A549 (cell line): ENCODE results near the gene CD101.

Experiments used
- HEYL ChIP-seq: fragments of 250-450 bp; sonication (Bioruptor Pico); IDR thresholded peaks from 2 replicates; pipeline ENCODE4 v1.8.0; 2021; ENCODE audit warnings: mild to moderate bottlenecking, moderate library complexity
- RAD21 ChIP-seq, 2 experiments: fragments of >200 bp in 1 of 2; sonication (Bioruptor Twin) in 1 of 2; formaldehyde crosslinking in 1 of 2; IDR thresholded peaks in 1 of 2; conservative IDR thresholded peaks in 1 of 2; 2 replicates in 1 of 2; 3 replicates in 1 of 2; pipeline ENCODE4 v1.6.1; 2012 to 2018; ENCODE audit warnings: inconsistent platforms in 1 of 2
- TF ChIP-seq, protein P1 (sequence below): IDR thresholded peaks from 2 replicates; pipeline ENCODE4 v1.6.1; 2012

DNA sequence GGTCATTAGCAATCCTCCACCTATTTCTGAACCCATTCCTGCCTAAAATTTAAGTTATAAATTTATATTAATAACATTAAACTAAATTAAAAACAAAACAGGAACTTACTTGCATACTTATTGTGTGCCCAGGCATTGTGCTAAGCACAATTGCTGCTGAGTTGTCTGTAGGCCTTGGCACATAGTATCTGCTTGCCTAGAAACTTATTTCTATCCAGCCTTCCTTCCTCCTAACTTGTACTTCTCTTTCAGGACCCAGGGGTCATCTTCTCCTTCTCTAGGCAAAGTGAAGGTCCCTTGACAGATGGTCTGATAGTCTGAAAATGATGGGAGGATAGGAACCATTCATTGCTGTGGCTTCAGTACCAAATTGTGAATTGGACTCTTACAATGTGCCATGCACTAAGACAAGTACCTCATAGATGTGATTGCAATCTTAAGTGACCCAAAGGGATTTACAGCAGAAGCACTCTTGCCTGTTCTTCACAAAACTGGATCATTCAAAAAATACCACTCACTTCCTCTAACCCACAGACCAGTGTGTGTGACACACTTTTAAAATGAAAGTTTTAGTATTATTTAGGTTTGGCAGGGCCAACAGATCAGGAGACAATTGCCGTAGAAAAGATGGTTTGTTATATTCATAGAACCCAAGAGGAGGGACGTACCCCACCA is 10.3 kb upstream of the CD101 start:
- TF ChIP-seq, protein P1, sequence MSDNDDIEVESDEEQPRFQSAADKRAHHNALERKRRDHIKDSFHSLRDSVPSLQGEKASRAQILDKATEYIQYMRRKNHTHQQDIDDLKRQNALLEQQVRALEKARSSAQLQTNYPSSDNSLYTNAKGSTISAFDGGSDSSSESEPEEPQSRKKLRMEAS, result no peak
- TF ChIP-seq HEYL (CRISPR knock-in tag) (no peak), RAD21 (conservative IDR thresholded peaks at IDR 0.05 in 1 of 2, IDR thresholded peaks at IDR 0.05 in 1 of 2) (no peak)
